Mononuclear cell (primary cell): ENCODE data around the gene FBXO39. TPM values are rescaled to one million over a fixed set of nuclear protein-coding genes. Genes with fewer than 3 reads are reported as not detected.
"Not testable (repeated sequence)": the region's sequence is repeated elsewhere in the genome, so short reads cannot be mapped to it uniquely, and the experiment has no call there.

Experiments used
- H3K27me3 ChIP-seq: 2 replicates; pipeline ENCODE4 v1.6.0; 2011; ENCODE audit warnings: low read length, control low read depth; ENCODE audit not compliant: insufficient read depth
- H3K4me1 ChIP-seq: 2 replicates; pipeline ENCODE4 v1.5.1; 2011; ENCODE audit warnings: mild to moderate bottlenecking, low read length, control low read depth; ENCODE audit not compliant: insufficient read depth
- H3K4me3 ChIP-seq: 2 replicates; pipeline ENCODE4 v1.5.1; 2011; ENCODE audit warnings: mild to moderate bottlenecking, low read length, moderate library complexity
- H3K9me3 ChIP-seq: 2 replicates; pipeline ENCODE4 v1.5.1; 2011; ENCODE audit warnings: low read depth, mild to moderate bottlenecking, control low read depth, low read length
- total RNA-seq: library from RNA; depleted of rRNA; stranded (reverse); fragments of >200 nt; gene quantifications from one replicate; pipeline ENCODE4 v1.2.3, GENCODE V29; 2012

The FBXO39 gene
- total RNA-seq, 1 donor, result 0.73 TPM

DNA sequence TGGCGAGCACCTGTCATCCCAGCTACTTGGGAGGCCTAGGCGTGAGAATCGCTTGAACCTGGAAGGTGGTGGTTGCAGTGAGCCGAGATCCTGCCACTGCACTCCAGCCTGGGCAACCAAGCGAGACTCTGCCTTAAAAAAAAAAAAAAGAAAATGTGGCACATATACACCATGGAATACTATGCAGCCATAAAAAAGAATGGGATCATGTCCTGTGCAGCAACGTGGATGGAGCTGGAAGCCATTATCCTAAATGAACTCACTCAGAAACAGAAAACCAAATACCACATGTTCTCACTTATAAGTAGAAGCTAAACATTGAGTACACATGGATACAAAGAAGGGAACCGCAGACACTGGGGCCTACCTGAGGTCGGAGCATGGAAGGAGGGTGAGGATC, 1.1 kb upstream of the FBXO39 start:
- not testable (repeated sequence) for H3K4me3 ChIP-seq, H3K4me1 ChIP-seq
- Histone ChIP-seq H3K9me3 (peaks cover 35% of the 10 kb centered on the region), H3K27me3 (peaks cover 20% of the 10 kb centered on the region)

DNA sequence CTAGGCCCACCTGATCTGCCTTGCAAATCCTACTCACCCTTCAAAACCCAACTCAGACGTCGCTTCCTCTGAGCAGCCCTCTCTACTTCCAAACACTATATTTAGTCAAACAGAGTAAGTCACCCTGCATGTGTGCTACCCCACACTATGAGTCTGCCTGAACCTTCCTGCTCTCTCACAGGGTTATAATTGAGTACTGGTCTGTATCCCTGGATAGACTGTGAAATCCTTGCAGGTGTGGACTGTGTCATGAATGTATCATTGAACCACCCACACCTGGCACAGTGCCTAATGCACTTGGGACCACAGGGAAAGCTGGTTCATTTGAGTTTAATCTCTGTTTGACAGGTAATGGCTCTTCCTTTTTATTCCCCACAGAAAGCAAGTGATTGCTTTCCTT, 3.4 kb downstream of the FBXO39 start:
- no peak overlapping the region for H3K4me3 ChIP-seq
- peaks cover 40% of the 10 kb centered on the region for H3K27me3 ChIP-seq
- no peaks in the 10 kb centered on the region for H3K4me1 ChIP-seq
- H3K9me3 ChIP-seq, result peaks cover 16% of the 10 kb centered on the region

DNA sequence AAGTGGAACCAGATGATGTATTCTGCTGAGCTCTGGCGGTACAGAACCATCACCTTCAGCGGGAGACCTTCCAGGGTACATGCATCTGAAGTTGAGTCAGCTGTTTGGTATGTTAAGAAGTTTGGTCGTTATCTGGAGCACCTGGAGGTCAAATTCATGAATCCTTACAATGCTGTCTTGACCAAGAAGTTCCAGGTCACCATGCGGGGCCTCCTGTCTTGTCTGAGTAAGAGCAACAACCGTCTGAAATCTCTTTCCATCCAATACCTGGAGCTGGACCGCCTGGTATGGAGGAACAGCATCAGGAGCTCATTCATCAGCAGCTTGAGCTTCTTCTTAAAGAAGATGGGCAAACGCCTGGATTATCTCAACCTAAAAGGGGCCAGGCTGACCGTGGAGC, 4.0 kb downstream of the FBXO39 start:
- Histone ChIP-seq H3K4me3 (no peak overlapping the region), H3K27me3 (peaks cover 36% of the 10 kb centered on the region), H3K4me1 (no peaks in the 10 kb centered on the region), H3K9me3 (peaks cover 14% of the 10 kb centered on the region)

DNA sequence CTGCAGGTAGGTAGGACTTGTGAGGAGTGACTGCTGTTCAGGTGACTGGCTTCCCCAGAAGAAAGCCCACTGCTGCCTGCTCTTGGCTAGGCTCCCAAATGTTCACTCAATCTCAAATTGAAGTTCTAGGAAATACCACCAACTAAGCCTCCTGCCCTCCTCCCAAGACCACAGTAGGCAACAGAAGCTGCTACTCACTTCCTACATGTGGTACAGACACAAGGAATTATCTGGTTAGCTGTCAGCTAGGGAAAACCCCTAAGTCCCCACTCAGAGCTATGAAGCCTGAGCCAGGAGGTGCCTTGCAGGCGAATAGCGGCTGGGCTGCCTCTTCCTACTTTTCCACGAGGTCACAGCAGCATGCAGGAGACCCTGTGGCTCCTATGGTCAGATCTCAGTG, 4.9 kb downstream of the FBXO39 start:
- no peak overlapping the region for H3K4me3 ChIP-seq
- no peaks in the 10 kb centered on the region for H3K4me1 ChIP-seq
- peaks cover 14% of the 10 kb centered on the region for H3K9me3 ChIP-seq
- H3K27me3 ChIP-seq, result peaks cover 34% of the 10 kb centered on the region

DNA sequence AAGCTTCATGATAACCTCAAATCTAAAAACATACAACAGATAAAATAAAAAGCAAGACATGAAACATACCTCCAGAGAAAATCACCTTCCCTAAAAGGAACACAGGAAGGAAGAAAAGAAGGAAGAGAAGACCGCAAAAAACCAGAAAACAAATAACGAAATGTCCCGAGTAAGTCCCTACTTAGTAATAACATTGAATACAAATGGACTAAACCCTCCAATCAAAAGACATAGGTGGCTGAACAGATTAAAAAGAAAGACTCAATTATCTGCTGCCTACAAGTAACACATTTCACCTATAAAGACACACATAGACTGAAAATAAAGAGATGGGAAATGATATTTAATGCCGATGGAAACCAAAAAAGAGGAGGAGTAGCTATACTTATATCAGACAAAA, 6.2 kb downstream of the FBXO39 start:
- Histone ChIP-seq H3K4me1 (no peaks in the 10 kb centered on the region), H3K4me3 (no peak overlapping the region), H3K9me3 (peaks cover 14% of the 10 kb centered on the region), H3K27me3 (peaks cover 28% of the 10 kb centered on the region)

DNA sequence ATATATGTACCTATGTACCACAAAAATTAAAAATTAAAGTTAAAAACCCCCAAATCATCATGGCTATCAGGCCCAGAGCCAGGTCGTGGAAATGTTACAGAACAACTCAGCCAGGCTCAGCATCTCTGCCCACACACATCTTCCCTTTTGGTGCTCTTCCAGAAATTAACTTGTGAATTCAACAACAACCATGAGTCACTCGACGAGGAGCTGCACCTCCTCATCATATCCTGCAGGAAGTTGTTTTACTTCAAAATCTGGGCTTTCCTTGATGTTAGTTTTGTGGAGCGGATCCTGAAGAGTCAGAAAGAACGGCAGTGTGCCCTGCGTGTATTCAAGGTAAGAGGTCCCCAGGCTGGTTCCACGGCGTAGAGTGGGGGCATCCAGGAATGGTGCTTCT, 10.6 kb downstream of the FBXO39 start:
- Histone ChIP-seq H3K27me3 (peaks cover 25% of the 10 kb centered on the region), H3K4me1 (no peaks in the 10 kb centered on the region), H3K9me3 (peaks cover 14% of the 10 kb centered on the region), H3K4me3 (no peak overlapping the region)

DNA sequence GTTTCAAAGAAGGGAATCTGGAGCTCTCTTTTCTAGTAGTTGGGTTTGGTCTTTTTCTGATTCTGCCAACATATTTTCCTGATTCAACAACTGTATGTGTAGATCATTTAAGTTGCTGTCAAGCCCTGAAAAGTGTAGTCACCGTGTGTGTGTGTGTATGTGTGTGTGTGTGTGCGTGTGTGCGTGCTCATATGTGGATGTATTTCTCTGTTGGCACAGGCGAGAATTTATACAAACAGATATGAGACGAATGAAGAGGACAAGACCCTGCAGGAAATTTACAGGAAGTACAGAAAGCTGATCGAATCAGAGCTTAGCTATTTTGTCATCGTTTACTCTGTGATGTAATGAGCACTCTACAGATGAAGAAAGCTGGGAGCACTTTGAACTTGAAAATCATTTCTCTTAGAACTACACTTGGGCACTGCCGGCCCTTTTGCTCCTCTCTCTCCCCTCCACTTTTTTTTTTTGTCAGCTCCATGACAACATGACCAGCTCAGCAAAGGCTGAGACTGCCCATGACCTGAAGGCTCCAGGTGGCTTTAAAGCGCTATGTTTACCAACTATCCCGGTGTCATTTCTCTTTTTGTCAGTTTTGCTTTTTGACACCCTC, 11.2 kb downstream of the FBXO39 start:
- H3K9me3 ChIP-seq, result peaks cover 14% of the 10 kb centered on the region
- no peaks in the 10 kb centered on the region for H3K4me1 ChIP-seq
- no peak overlapping the region for H3K4me3 ChIP-seq
- H3K27me3 ChIP-seq, result peaks cover 25% of the 10 kb centered on the region

DNA sequence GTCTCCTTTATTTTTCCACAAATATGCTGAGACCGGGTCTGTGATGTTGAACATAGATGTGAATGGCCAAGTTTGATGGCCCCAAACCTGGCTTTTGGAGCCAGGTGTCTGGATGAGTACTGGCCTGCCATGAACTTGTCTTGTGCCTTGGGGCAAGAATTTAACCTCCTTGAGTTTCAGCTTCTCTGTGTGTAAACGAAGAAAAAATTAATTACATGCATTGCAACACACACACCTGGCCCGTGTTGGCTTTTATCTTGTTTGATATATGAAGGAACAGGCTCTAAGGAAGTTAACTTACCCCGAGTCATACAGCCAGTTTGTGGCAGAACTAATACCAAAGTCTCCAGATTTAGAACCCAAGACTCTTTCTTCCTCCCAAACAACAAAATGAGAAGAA, 13.1 kb downstream of the FBXO39 start:
- Histone ChIP-seq H3K4me3 (no peak overlapping the region), H3K9me3 (peaks cover 3% of the 10 kb centered on the region), H3K27me3 (peaks cover 6% of the 10 kb centered on the region), H3K4me1 (no peaks in the 10 kb centered on the region)

DNA sequence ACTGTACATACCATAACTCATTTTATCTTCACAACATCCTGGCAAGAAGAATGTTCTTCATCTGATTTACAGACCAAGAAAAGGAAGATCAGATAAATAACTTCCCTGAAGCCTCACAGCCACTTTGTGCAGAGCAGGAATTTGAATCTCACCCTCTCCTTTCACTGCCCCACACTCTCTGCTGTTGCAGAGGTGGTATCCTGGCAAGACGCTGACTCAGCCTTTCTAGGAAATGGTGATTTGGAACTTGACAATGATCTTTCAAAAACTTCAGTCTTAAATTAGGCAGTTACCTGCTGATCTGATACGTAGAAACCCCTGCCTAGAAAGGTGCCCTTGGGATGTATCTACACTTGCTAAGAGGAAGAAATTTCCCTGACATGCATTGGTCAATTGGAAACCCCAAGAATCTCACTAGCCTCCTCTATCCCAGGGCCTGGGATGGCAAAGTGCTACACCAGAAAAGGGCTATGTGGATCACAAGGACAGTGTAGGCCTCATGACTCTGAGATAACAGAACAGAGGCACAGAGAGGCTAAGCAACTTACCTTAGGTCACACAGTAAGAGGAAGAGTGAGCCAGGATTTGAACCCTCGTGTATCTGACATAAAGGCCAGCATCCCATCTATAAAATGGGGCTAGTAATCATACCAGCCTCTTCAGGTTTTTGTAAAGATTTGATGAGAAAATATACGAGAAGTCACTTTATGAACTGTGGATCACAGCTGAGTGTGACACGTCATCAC, 17.9 kb downstream of the FBXO39 start:
- Histone ChIP-seq H3K27me3 (no peaks in the 10 kb centered on the region), H3K4me3 (no peak overlapping the region), H3K9me3 (no peaks in the 10 kb centered on the region), H3K4me1 (no peaks in the 10 kb centered on the region)

DNA sequence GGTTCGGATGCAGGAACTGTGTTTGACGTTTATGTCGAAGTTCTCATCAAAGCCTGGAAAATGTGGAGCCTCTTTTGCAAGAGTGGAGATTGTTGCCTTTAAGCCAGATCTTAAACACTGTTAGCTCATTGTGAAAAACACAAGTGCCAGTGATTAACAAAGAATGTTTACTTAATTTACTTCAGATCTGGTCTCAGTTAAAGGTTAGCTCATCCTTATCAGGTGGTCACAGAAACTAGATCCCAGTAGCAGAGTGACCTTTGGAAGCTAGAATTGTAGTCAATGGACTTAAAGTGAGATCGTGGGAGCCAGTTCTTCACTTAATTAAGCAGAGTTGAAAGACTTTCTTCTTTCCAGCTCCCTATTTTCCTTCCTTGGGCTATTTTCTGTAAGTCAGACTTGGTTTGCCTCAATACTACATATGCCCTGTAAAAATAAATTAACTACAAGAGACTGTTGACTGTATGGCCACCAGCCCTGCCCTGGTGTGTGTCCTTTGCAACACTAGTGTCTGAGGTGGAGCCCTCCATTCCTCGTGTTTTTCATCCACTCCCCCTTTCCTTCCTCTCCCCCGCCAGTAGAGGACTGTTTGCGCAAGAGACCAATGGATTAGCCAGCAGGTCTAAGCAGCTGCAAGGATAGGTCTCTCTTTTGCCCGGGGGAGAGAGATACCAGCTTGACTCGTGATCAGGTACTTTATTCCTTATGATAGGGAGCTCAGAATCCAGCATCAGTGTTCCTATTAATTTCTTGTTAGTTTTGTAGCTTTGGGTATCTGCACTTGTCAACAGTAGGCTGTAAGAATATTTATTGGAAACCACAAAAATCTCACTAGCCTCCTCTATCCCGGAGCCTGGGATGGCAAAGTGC, 20.2 kb downstream of the FBXO39 start:
- Histone ChIP-seq H3K4me3 (no peak overlapping the region), H3K9me3 (no peaks in the 10 kb centered on the region), H3K27me3 (no peaks in the 10 kb centered on the region), H3K4me1 (no peaks in the 10 kb centered on the region)

DNA sequence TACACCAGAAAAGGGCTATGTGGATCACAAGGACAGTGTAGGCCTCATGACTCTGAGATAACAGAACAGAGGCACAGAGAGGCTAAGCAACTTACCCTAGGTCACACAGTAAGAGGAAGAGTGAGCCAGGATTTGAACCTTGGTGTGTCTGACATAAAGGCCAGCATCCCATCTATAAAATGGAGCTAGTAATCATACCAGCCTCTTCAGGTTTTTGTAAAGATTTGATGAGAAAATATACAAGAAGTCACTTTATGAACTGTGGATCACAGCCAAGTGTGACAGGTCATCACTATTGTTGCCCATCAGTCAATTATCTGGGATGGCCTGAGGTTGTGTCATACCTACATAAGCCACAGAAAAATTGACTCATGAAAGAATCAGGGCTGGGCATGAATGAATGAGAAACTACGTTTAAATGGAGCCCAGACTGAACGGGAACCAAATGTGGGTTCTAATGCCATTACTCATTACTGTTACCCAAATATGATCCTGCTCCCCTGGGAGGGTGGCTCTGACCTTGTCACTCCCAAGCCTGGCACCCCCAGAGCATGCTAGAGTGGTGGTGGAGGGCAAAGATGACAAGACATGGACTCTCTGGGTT, 21.0 kb downstream of the FBXO39 start:
- no peaks in the 10 kb centered on the region for H3K27me3 ChIP-seq
- H3K4me3 ChIP-seq, result no peak overlapping the region
- no peaks in the 10 kb centered on the region for H3K4me1 ChIP-seq
- H3K9me3 ChIP-seq, result no peaks in the 10 kb centered on the region

DNA sequence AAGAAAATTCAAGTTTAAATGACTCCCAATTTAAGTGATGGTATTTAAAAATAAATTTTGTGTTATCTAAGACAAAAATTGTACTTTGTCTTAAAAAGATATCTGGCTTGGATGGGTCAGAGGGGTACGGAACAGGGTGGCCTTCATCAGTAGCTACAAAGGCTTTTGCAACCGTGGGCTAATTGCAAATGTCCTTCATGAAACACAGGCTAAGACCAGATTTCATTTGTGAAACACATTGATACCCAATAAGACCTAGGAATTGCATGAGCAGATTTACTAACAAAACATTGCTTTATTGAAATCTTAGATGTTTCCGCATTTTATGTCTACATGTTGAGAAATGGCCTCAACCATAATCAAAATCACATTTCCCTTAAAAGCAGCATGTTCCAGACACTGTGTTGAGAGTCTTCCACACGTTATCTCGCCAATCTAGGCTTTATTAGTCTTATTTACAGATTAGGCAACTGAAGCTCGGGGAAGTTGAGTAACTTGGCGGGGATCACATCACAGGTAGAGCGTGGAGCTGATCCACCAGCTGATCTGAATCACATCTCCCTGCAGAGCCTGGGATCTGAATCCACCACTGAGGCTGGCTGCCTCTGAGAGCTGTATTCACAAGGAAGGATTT, 21.8 kb downstream of the FBXO39 start:
- H3K4me1 ChIP-seq, result no peaks in the 10 kb centered on the region
- H3K27me3 ChIP-seq, result no peaks in the 10 kb centered on the region
- no peak overlapping the region for H3K4me3 ChIP-seq
- H3K9me3 ChIP-seq, result no peaks in the 10 kb centered on the region

DNA sequence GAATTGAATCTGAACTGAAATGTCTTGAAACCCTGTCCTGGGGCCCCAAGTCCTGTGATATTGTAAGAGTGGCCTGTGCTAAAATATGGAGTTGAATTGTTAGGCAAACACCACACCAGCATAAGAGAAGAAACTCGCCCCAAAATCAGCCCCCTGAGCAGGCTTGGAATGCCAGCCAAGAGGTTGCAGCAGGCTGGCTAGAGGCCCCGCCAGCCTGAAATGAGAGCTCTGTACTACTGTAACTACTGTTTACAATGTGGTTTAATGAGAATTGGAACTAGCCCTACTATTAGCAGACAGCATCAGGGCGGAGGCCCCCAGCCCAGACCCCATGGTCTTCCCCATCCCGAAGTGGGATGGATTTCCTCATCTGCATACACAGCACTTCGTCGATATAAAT, 23.7 kb downstream of the FBXO39 start:
- H3K27me3 ChIP-seq, result no peaks in the 10 kb centered on the region
- H3K9me3 ChIP-seq, result no peaks in the 10 kb centered on the region
- no peaks in the 10 kb centered on the region for H3K4me1 ChIP-seq
- no peak overlapping the region for H3K4me3 ChIP-seq

DNA sequence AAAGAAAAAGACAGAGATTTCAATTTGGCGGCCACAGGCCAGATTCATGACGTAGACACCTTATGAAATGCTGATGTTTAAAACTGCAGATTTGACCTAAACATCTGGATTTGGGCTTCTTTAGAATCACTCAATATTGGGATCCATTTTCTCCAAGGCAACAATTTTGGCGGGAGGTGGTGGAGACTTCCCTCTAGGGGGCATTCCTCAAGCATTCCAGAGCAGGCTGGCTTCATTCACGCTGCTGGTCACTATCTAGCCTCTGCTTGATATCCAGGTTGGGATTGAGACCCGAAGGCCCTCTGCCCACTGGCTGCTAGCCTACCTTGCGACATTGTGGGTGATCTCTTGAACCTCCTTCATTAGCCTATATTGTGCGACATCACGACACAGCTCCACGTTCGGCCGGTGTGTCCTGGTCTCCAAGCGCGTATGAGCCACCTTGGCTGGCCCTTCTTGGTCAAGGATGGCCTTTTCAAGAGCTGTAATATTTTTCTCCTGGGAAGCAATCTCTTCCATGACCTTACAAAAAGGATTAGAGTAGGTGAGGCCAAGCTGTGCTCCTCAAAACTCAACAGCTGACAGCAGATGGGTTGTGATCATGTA, 24.5 kb downstream of the FBXO39 start:
- Histone ChIP-seq H3K4me3 (no peak overlapping the region), H3K4me1 (no peaks in the 10 kb centered on the region), H3K27me3 (no peaks in the 10 kb centered on the region), H3K9me3 (no peaks in the 10 kb centered on the region)
